Activated naive CD4-positive, alpha-beta T cell treated with anti-CD3 and anti-CD28 coated beads, Interleukin-2, amount 50 U/mL, for 16 hours (primary cell): ENCODE data around the gene MREG.

Experiments
- DNase-seq: peaks from one replicate; pipeline ENCODE4 v3.0.0-alpha.2; 2020

The MREG gene

GRCh38 chr2:215917953-215918620 lies 95.3 kb downstream of the MREG start:
- no peak for DNase-seq

- DNase-seq: no peak
These were observed 97.9 kb downstream of the MREG start for GRCh38 chr2:215915441-215915840.

- DNase-seq: no peak
These were observed 98.6 kb downstream of the MREG start for GRCh38 chr2:215914777-215915165.

GRCh38 chr2:215914054-215914776 lies 99.1 kb downstream of the MREG start:
- no peak for DNase-seq

GRCh38 chr2:215912299-215912842 lies 101.0 kb downstream of the MREG start:
- DNase-seq: no peak

GRCh38 chr2:215911301-215912085 lies 101.9 kb downstream of the MREG start:
- no peak for DNase-seq

- no peak for DNase-seq
These were observed 103.2 kb downstream of the MREG start for GRCh38 chr2:215910180-215910579.

GRCh38 chr2:215907147-215907546 lies 106.2 kb downstream of the MREG start:
- no peak for DNase-seq

- DNase-seq: no peak
These were observed 106.9 kb downstream of the MREG start for GRCh38 chr2:215906458-215906857.

GRCh38 chr2:215905691-215906090 lies 107.7 kb downstream of the MREG start:
- no peak for DNase-seq

GRCh38 chr2:215904101-215904500 lies 109.2 kb downstream of the MREG start:
- DNase-seq: no peak

GRCh38 chr2:215903203-215903602 lies 110.1 kb downstream of the MREG start:
- DNase-seq: no peak

GRCh38 chr2:215901796-215902195 lies 111.6 kb downstream of the MREG start:
- no peak for DNase-seq

GRCh38 chr2:215900843-215901242 lies 112.5 kb downstream of the MREG start:
- DNase-seq: no peak

GRCh38 chr2:215900203-215900611 lies 113.1 kb downstream of the MREG start:
- DNase-seq: no peak

- no peak for DNase-seq
These were observed 113.9 kb downstream of the MREG start for GRCh38 chr2:215899141-215900074.

GRCh38 chr2:215898363-215898762 lies 115.0 kb downstream of the MREG start:
- no peak for DNase-seq

- no peak for DNase-seq
These were observed 116.4 kb downstream of the MREG start for GRCh38 chr2:215896921-215897320.

GRCh38 chr2:215895330-215895729 lies 118.0 kb downstream of the MREG start:
- DNase-seq: no peak
